Measurements from ENCODE around the gene RASAL1.
"Not testable (repeated sequence)": the region's sequence is repeated elsewhere in the genome, so short reads cannot be mapped to it uniquely, and the experiment has no call there.

The RASAL1 gene

DNA sequence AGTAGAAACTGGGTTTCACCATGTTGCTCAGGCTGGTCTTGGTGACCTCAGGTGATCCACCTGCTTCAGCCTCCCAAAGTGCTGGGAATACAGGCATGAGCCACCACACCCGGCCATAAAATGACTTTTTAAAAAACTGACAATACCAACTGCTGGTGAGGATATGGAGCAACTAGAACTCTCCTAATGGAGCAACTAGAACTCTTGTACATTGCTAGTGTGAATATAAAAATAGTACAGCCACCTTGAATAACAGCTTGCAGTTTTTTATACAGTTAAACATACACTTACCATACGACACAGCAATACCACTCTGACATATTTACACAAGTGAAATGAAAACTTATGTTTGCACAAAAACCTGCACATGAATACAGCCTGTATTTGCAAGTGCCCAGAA, 11.4 kb upstream of the RASAL1 start:
- no peak overlapping the region for H3K4me3 ChIP-seq (ENCODE audit: low read length)
- H3K4me1 ChIP-seq (ENCODE audit: control insufficient read depth, insufficient read depth, low read length), result peaks cover 10% of the 10 kb centered on the region
- H3K27me3 ChIP-seq (replicated peaks; ENCODE audit: control insufficient read depth, insufficient read depth, low read length), result peaks cover 12% of the 10 kb centered on the region
- DNase-seq (ENCODE audit: low read depth), result no peak
- H3K9me3 ChIP-seq (ENCODE audit: control insufficient read depth, low read length), result peaks cover 8% of the 10 kb centered on the region
- H3K36me3 ChIP-seq (ENCODE audit: control insufficient read depth, insufficient read depth, low read length, severe bottlenecking), result no peaks in the 10 kb centered on the region
- no peak overlapping the region for H3K9ac ChIP-seq (ENCODE audit: low read length)

DNA sequence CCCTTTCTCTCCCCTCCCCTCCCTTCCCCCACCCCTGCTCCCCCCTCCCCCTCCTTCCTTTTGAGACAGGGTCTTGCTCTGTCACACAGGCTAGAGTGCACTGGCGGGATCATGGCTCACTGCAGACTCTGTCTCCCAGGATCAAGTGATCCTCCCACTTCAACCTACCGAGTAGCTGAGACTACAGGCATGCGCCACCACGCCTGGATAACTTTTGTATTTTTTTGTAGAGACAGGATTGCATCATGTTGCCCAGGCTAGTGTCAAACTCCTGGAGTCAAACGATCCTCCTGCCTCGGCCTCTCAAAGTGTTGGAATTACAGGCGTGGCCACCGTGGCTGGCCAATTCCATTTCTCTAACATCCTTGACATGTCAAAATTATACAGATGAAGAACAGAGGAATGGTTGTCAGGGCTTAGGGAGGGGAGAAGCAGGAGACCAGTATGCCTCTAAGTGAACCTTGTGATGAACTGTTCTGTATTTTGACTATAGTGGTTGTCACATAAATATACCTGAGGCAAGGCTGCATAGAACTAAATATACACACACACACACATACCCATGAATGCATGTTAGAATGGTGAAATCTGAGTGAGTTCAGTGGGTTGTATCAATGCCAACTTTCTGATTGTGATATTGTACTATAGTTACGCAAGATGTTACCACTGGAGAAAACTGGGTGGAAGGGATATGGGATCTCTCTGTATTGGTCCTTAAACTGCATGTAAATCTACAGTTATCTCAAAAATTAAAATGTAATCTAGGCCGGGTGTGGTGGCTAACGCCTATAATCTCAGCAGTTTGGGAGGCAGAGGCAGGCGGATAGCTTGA, 10.4 kb upstream of the RASAL1 start:
- peaks cover 12% of the 10 kb centered on the region for H3K4me1 ChIP-seq (ENCODE audit: control insufficient read depth, insufficient read depth, low read length)
- peaks cover 8% of the 10 kb centered on the region for H3K9me3 ChIP-seq (ENCODE audit: control insufficient read depth, low read length)
- H3K4me3 ChIP-seq (ENCODE audit: low read length), result no peak overlapping the region
- H3K36me3 ChIP-seq (ENCODE audit: control insufficient read depth, insufficient read depth, low read length, severe bottlenecking), result no peaks in the 10 kb centered on the region
- H3K27me3 ChIP-seq (replicated peaks; ENCODE audit: control insufficient read depth, insufficient read depth, low read length), result peaks cover 8% of the 10 kb centered on the region
- H3K9ac ChIP-seq (ENCODE audit: low read length), result no peak overlapping the region
- peak; percentile 37 for DNase-seq (ENCODE audit: low read depth)

DNA sequence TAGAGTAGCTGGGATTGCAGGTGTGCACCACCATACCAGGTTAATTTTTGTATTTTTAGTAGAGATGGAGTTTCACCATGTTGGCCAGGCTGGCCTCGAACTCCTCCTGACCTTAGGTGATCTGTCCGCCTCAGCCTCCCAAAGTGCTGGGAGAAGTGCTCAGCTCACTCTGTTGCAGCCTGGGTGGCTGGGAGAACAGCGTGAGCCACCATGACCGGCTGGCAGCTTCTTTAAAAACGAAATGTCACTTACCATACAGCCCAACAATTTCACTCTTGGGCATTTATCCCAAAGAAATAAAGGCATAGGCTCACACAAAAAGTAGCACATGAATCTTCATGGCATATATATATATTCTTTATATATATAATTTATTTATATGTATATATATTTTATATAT, 9.2 kb upstream of the RASAL1 start:
- H3K9ac ChIP-seq (ENCODE audit: low read length), result no peak overlapping the region
- no peaks in the 10 kb centered on the region for H3K36me3 ChIP-seq (ENCODE audit: control insufficient read depth, insufficient read depth, low read length, severe bottlenecking)
- H3K4me3 ChIP-seq (ENCODE audit: low read length), result no peak overlapping the region
- H3K9me3 ChIP-seq (ENCODE audit: control insufficient read depth, low read length), result peaks cover 8% of the 10 kb centered on the region
- peaks cover 7% of the 10 kb centered on the region for H3K27me3 ChIP-seq (replicated peaks; ENCODE audit: control insufficient read depth, insufficient read depth, low read length)
- H3K4me1 ChIP-seq (ENCODE audit: control insufficient read depth, insufficient read depth, low read length), result peaks cover 12% of the 10 kb centered on the region
- no peak for DNase-seq (ENCODE audit: low read depth)

DNA sequence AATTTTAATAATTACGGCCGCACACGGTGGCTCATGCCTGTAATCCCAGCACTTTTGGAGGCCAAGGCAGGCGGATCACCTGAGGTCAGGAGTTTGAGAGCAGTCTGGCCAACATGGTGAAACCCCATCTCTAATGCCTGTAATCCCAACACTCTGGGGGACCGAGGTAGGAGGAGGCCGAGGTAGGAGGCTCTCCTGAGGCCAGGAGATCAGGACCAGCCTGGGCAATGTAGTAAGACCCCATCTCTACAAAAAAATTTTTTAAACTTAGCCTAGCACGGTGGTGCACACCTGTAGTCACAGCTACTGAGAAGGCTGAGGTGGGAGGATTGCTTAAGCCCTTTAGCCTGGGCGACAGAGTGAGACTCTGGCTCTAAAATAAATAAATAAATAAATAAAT, 8.4 kb upstream of the RASAL1 start:
- Histone ChIP-seq H3K4me3 (ENCODE audit: low read length) (no peak overlapping the region), H3K4me1 (ENCODE audit: control insufficient read depth, insufficient read depth, low read length) (peaks cover 12% of the 10 kb centered on the region), H3K27me3 (replicated peaks; ENCODE audit: control insufficient read depth, insufficient read depth, low read length) (peaks cover 7% of the 10 kb centered on the region), H3K9me3 (ENCODE audit: control insufficient read depth, low read length) (peaks cover 8% of the 10 kb centered on the region), H3K9ac (ENCODE audit: low read length) (no peak overlapping the region), H3K36me3 (ENCODE audit: control insufficient read depth, insufficient read depth, low read length, severe bottlenecking) (no peaks in the 10 kb centered on the region)
- no peak for DNase-seq (ENCODE audit: low read depth)

DNA sequence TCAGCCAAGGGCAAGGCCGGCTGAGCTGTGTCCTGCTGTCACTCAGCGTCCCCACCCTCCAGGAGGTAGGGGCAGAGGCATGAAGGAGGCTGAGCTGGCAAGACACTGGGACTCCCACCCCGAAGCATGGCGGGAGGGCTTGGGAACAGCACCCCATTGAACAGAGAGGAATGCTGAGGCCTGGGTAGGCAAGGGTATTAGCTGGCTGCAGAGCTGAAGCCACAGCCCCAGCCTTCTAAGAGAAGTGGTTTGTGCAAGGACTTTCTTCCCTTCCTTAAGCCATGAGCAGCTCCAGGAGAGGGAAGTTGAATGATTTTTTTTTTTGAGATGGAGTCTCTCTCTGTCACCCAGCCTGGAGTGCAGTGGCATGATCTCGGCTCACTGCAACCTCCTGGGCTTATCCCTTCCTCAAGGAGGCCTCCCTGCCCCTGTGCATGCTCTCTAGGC, 7.3 kb upstream of the RASAL1 start:
- Histone ChIP-seq H3K9me3 (ENCODE audit: control insufficient read depth, low read length) (peaks cover 8% of the 10 kb centered on the region), H3K9ac (ENCODE audit: low read length) (no peak overlapping the region), H3K27me3 (replicated peaks; ENCODE audit: control insufficient read depth, insufficient read depth, low read length) (peaks cover 7% of the 10 kb centered on the region), H3K4me1 (ENCODE audit: control insufficient read depth, insufficient read depth, low read length) (peaks cover 12% of the 10 kb centered on the region), H3K36me3 (ENCODE audit: control insufficient read depth, insufficient read depth, low read length, severe bottlenecking) (no peaks in the 10 kb centered on the region), H3K4me3 (ENCODE audit: low read length) (no peak overlapping the region)
- DNase-seq (ENCODE audit: low read depth), result no peak

DNA sequence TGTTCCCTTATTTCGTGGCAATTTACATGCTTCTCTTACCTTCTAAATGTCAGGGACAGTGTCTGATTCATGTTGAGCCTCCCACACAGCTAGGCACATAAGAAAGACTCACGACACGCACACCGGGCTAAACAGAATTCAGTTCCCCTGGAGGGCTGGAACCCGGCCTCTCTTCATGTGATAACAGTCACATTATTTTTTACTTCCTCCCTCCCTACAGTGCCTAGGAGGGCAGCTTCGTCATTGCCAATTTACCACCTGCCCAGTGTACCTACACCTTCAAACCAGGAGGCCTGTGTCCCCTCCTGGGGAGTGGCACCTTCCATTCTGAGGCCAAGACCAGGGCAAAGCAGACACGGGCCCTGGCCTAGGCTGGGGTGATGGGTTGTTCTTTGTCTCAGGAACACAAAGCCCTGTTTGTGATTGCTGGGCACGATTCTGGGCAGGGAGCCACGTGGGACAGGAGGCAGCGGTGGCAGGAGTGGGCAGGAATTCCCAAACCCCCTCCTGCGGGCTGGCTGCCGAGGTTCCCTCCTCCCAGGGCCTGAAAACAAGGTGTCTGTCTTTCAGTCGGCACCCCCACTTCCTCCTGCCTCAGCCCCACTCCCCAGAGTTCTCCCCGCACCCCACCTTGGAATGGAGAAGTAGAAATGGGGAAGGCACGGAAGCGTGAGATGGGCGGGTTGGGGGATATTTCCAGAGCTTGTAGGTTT, 6.8 kb upstream of the RASAL1 start:
- DNase-seq (ENCODE audit: low read depth), result no peak
- Histone ChIP-seq H3K4me3 (ENCODE audit: low read length) (no peak overlapping the region), H3K27me3 (replicated peaks; ENCODE audit: control insufficient read depth, insufficient read depth, low read length) (peaks cover 6% of the 10 kb centered on the region), H3K9me3 (ENCODE audit: control insufficient read depth, low read length) (peaks cover 5% of the 10 kb centered on the region), H3K36me3 (ENCODE audit: control insufficient read depth, insufficient read depth, low read length, severe bottlenecking) (no peaks in the 10 kb centered on the region), H3K4me1 (ENCODE audit: control insufficient read depth, insufficient read depth, low read length) (peaks cover 12% of the 10 kb centered on the region), H3K9ac (ENCODE audit: low read length) (no peak overlapping the region)

DNA sequence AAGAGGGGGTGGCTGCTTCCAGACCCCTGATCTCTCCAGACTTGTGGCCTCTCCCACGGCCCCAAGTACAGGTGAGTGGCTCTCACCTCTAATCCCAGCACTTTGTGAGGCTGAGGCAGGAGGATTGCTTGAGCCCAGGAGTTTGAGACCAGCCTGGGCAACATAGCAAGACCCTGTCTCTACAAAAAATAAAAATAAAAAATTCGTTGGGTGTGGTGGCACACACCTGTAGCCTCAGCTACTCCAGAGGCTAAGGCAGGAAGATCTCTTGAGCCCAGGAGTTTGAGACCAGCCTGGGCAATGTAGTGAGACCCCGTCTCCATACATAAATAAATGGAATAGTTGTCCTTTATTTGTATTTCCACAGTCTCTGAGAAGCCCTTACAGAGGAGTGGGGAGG, 6.2 kb upstream of the RASAL1 start:
- H3K27me3 ChIP-seq (replicated peaks; ENCODE audit: control insufficient read depth, insufficient read depth, low read length); H3K9me3 ChIP-seq (ENCODE audit: control insufficient read depth, low read length); H3K36me3 ChIP-seq (ENCODE audit: control insufficient read depth, insufficient read depth, low read length, severe bottlenecking); H3K9ac ChIP-seq (ENCODE audit: low read length); H3K4me3 ChIP-seq (ENCODE audit: low read length); DNase-seq (ENCODE audit: low read depth): not testable (repeated sequence)
- H3K4me1 ChIP-seq (ENCODE audit: control insufficient read depth, insufficient read depth, low read length), result peaks cover 12% of the 10 kb centered on the region

DNA sequence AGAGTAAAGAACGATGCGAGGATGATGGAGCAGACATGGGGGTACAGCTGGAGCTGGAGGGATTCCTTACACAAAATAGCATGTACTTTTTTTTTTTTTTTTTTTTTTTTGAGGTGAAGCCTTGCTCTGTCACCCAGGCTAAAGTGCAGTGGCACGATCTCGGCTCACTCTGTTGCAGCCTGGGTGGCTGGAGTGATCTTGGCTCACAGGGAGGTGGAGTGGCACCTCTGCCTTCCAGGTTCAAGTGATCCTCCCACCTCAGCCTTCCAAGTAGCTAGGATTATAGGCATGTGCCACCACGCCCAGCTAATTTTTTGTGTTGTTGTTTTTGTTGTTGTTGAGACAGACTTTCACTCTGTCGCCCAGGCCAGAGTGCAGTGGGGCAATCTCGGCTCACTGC, 5.1 kb upstream of the RASAL1 start:
- no peak for DNase-seq (ENCODE audit: low read depth)
- Histone ChIP-seq H3K4me3 (ENCODE audit: low read length) (no peak overlapping the region), H3K9me3 (ENCODE audit: control insufficient read depth, low read length) (no peaks in the 10 kb centered on the region), H3K27me3 (replicated peaks; ENCODE audit: control insufficient read depth, insufficient read depth, low read length) (peaks cover 16% of the 10 kb centered on the region), H3K9ac (ENCODE audit: low read length) (no peak overlapping the region), H3K36me3 (ENCODE audit: control insufficient read depth, insufficient read depth, low read length, severe bottlenecking) (no peaks in the 10 kb centered on the region), H3K4me1 (ENCODE audit: control insufficient read depth, insufficient read depth, low read length) (peaks cover 5% of the 10 kb centered on the region)

DNA sequence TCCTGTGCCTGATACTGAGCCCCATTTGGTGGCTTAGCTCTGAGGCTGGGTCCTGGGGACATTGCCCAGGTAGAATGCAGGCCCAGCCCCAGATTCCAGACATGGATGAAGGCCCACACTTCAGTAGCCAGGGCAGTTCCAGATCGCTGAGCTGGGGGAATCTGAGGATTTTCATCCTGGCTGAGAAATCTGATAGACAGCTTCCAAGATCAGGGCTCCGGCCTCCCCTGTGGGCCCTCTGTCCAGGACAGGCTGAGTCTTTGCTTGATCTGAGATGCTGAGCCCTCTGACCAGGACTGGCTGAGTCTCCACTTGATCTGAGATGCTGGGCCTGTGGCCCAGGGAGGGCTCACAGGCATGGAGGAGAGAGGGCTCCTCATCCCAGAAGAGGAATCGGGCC, 3.3 kb upstream of the RASAL1 start:
- no peak overlapping the region for H3K4me3 ChIP-seq (ENCODE audit: low read length)
- peaks cover 5% of the 10 kb centered on the region for H3K4me1 ChIP-seq (ENCODE audit: control insufficient read depth, insufficient read depth, low read length)
- H3K27me3 ChIP-seq (replicated peaks; ENCODE audit: control insufficient read depth, insufficient read depth, low read length), result peaks cover 23% of the 10 kb centered on the region
- no peaks in the 10 kb centered on the region for H3K36me3 ChIP-seq (ENCODE audit: control insufficient read depth, insufficient read depth, low read length, severe bottlenecking)
- no peak for DNase-seq (ENCODE audit: low read depth)
- H3K9ac ChIP-seq (ENCODE audit: low read length), result no peak overlapping the region
- no peaks in the 10 kb centered on the region for H3K9me3 ChIP-seq (ENCODE audit: control insufficient read depth, low read length)

DNA sequence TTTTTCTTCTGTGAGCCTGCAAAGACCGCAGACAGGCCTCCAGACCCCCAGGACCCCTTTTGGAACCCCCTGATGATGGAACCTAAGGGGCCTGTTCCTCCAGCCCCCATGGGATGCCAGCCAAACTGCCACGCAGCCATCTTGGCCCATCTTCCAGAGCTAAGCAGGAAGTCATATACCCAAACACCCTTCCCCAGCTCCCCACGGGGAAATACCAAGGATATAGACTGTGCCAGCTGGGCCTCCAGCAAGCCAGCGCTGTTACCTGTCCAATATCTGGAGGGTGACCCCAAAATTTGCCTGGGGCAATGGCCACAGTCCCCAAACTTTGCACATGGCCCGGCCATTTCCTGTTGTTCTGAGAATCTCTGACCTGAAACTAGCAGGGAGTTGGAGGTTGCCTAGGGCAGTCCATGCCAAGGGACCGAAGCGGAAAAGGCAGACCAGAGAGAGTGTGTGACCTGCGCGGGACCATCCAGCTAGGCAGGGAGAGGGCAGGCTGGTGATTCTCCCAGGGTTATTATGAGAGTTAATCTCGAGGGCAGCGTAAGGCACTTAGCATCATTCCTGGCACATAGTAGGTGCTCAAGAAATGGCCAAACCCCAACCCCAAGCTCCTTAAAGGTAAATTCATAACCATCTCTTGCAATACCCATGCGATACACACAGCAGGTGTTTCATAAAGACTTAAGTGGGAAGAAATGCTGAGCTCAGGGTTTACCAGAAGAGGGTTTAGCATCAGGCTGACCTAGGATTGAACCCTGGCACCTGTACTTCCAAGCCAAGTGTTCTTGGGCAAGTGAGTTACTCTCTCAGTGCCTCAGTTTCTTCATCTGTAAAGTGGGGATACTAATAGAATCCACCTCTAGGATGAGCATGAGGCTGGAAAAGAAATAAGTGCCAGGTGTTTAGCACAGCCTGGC, 2.6 kb upstream of the RASAL1 start:
- Histone ChIP-seq H3K27me3 (replicated peaks; ENCODE audit: control insufficient read depth, insufficient read depth, low read length) (peaks cover 25% of the 10 kb centered on the region), H3K9ac (ENCODE audit: low read length) (no peak overlapping the region), H3K4me3 (ENCODE audit: low read length) (no peak overlapping the region), H3K36me3 (ENCODE audit: control insufficient read depth, insufficient read depth, low read length, severe bottlenecking) (no peaks in the 10 kb centered on the region), H3K4me1 (ENCODE audit: control insufficient read depth, insufficient read depth, low read length) (peaks cover 5% of the 10 kb centered on the region), H3K9me3 (ENCODE audit: control insufficient read depth, low read length) (no peaks in the 10 kb centered on the region)
- DNase-seq (ENCODE audit: low read depth), result no peak

DNA sequence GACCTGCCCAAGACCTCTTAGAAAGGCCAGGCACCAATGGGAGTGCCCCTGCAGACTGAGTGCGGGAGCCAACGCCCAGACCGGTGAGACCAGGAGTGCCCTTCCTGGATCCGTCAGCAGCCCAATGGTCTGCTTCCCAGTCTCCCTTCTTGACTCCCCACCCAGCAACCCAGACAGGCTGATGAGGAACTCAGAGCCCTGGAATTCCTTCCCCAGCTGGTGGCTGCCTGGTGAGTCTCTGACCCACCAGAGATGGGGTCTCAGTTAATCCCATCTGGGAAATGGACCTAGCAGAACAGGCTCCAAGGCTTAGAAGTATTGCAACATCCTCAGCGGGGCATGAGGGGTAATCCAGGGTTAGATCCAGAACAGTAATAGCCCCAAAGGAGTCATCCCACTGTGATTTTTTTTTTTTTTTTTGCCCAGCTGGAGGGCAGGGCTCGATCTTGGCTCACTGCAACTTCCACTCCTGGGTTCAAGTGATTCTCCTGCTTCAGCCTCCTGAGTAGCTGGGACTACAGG, 1.5 kb upstream of the RASAL1 start:
- Histone ChIP-seq H3K36me3 (ENCODE audit: control insufficient read depth, insufficient read depth, low read length, severe bottlenecking) (no peaks in the 10 kb centered on the region), H3K9ac (ENCODE audit: low read length) (no peak overlapping the region), H3K27me3 (replicated peaks; ENCODE audit: control insufficient read depth, insufficient read depth, low read length) (peaks cover 31% of the 10 kb centered on the region), H3K4me1 (ENCODE audit: control insufficient read depth, insufficient read depth, low read length) (peaks cover 2% of the 10 kb centered on the region), H3K4me3 (ENCODE audit: low read length) (no peak overlapping the region), H3K9me3 (ENCODE audit: control insufficient read depth, low read length) (no peaks in the 10 kb centered on the region)
- DNase-seq (ENCODE audit: low read depth), result no peak

Data from adipocyte (in vitro differentiated cells).